Measurements from ENCODE around the gene UGT1A10. TPM values are rescaled to one million over a fixed set of nuclear protein-coding genes. Genes with fewer than 3 reads are reported as not detected.

UGT1A10 gene
- total RNA-seq, 1 experiment from 2014 or later = not detected

DNA sequence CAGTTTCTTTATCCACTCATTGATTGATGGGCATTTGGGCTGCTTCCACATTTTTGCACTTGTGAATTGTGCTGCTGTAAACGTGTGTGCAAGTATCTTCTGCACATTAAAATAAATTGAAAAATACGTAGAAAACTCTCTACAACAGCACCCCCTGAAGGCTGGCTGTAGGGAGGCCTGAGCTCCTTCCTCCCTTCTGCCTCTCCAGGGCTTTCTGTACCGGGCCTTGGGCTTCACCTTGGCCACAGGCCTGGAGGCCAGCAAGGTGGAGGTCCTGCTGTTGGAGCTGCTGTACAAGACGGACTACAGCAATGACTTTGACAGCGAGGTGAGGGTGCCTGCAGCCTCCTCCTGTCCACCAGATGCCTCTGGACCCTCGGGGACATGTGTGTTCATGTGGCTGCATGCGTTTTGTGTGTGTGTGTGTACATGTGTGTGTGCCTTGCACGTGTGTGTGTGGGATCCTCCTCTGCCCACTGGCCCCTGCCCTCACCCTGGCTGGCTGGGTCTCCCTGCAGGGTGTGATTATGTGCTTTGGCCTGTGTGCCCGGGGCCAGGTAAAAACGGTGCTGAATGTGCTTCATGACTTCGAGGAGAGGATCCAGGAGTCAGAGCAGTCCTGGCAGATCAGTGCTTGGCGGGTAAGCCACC is 171.1 kb downstream of the UGT1A10 start:
- Histone ChIP-seq H3K9me3 (ENCODE audit: control insufficient read depth, low read depth, low read length) (no peaks in the 10 kb centered on the region), H3T11ph (ENCODE audit: low read length) (no peak overlapping the region), H3K4me2 (ENCODE audit: insufficient read depth, insufficient read length, low read length) (no peak overlapping the region), H4K5ac (ENCODE audit: insufficient read length, low read depth, low read length) (no peak overlapping the region), H4K91ac (ENCODE audit: insufficient read length, low read depth, low read length) (no peak overlapping the region), H2BK120ac (ENCODE audit: low read depth, low read length, poor library complexity, severe bottlenecking) (no peak overlapping the region), H2BK20ac (ENCODE audit: low read depth, low read length, poor library complexity, severe bottlenecking) (no peak overlapping the region), H3K14ac (ENCODE audit: insufficient read depth, low read length) (no peak overlapping the region), H3K18ac (ENCODE audit: insufficient read length, low read depth, low read length) (no peak overlapping the region), H3K4ac (ENCODE audit: low read depth, low read length) (no peak overlapping the region), H3K23me2 (ENCODE audit: insufficient read length, low read depth, low read length, poor library complexity, severe bottlenecking) (no peaks in the 10 kb centered on the region), H3K23ac (ENCODE audit: insufficient read length, low read depth, low read length) (no peak overlapping the region), H4K8ac (replicated peaks; ENCODE audit: insufficient read length, low read depth, low read length) (no peak overlapping the region), H2AK5ac (ENCODE audit: insufficient read length, low read length) (no peak overlapping the region), H2AFZ (ENCODE audit: low read length) (no peak overlapping the region), H2BK5ac (ENCODE audit: insufficient read length, low read length) (no peak overlapping the region), H3K27ac (ENCODE audit: insufficient read length, low read depth, low read length) (no peak overlapping the region), H3K79me2 (ENCODE audit: insufficient read depth, low read length) (no peaks in the 10 kb centered on the region), H3K79me1 (ENCODE audit: insufficient read depth, low read depth, low read length, poor library complexity, severe bottlenecking) (no peaks in the 10 kb centered on the region), H3K56ac (ENCODE audit: insufficient read length, low read depth, low read length) (no peak overlapping the region), H3K4me1 (ENCODE audit: insufficient read depth, low read length) (no peaks in the 10 kb centered on the region), H4K20me1 (ENCODE audit: control insufficient read depth, insufficient read depth, insufficient read length) (no peaks in the 10 kb centered on the region), H3K27me3 (ENCODE audit: insufficient read depth, low read length) (no peaks in the 10 kb centered on the region), H2BK12ac (ENCODE audit: insufficient read length, low read depth, low read length) (no peak overlapping the region), H2BK15ac (ENCODE audit: low read depth, low read length) (no peak overlapping the region), H3K9ac (ENCODE audit: extremely low read depth, insufficient read length, low read length) (no peak overlapping the region)
- WGBS (ENCODE audit: extremely low coverage, insufficient read length, low lambda C conversion rate) = no CpG with 5 or more reads among the region's 12 CpGs
- TF ChIP-seq, protein P1, sequence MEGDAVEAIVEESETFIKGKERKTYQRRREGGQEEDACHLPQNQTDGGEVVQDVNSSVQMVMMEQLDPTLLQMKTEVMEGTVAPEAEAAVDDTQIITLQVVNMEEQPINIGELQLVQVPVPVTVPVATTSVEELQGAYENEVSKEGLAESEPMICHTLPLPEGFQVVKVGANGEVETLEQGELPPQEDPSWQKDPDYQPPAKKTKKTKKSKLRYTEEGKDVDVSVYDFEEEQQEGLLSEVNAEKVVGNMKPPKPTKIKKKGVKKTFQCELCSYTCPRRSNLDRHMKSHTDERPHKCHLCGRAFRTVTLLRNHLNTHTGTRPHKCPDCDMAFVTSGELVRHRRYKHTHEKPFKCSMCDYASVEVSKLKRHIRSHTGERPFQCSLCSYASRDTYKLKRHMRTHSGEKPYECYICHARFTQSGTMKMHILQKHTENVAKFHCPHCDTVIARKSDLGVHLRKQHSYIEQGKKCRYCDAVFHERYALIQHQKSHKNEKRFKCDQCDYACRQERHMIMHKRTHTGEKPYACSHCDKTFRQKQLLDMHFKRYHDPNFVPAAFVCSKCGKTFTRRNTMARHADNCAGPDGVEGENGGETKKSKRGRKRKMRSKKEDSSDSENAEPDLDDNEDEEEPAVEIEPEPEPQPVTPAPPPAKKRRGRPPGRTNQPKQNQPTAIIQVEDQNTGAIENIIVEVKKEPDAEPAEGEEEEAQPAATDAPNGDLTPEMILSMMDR (conservative IDR thresholded peaks at IDR 0.05) = peak; percentile 31; the same call in 2 of the 3 replicates
- H3K27me3 Mint-ChIP-seq (ENCODE audit: low read depth) = peaks cover 23% of the 10 kb centered on the region
- no peaks in the 10 kb centered on the region for H3K36me3 Mint-ChIP-seq (ENCODE audit: insufficient read depth in 1 of 3, low read depth in 3 of 3)
- DNase-seq = peak; percentile 27
- no peak overlapping the region for H3K27ac Mint-ChIP-seq
- no peaks in the 10 kb centered on the region for H3K4me1 Mint-ChIP-seq
- H3K4me3 Mint-ChIP-seq = no peak overlapping the region
- H3K9me3 Mint-ChIP-seq = peaks cover 5% of the 10 kb centered on the region in 2 experiments; a peak in 3 of 5 replicates
